AG08396 (cell line): Measurements from ENCODE around the gene ADARB2.

Source experiments
- DNase-seq: peaks from one replicate; pipeline ENCODE4 v3.0.0; 2012; ENCODE audit warnings: low spot score, mixed read lengths

Gene ADARB2

GRCh38 chr10:1495915-1496517, 241.3 kb downstream of the ADARB2 start:
- DNase-seq = no peak

- DNase-seq = no peak
Observed at GRCh38 chr10:1492641-1493040, 244.7 kb downstream of the ADARB2 start.

GRCh38 chr10:1491901-1492300, 245.4 kb downstream of the ADARB2 start:
- no peak for DNase-seq

GRCh38 chr10:1489801-1490200, 247.5 kb downstream of the ADARB2 start:
- DNase-seq = no peak

- no peak for DNase-seq
Observed at GRCh38 chr10:1488970-1489548, 248.3 kb downstream of the ADARB2 start.

- no peak for DNase-seq
Observed at GRCh38 chr10:1486841-1487687, 250.3 kb downstream of the ADARB2 start.

GRCh38 chr10:1485357-1485756, 252.0 kb downstream of the ADARB2 start:
- DNase-seq = no peak

GRCh38 chr10:1483826-1484225, 253.5 kb downstream of the ADARB2 start:
- DNase-seq = no peak

- no peak for DNase-seq
Observed at GRCh38 chr10:1483246-1483645, 254.1 kb downstream of the ADARB2 start.

- DNase-seq = no peak
Observed at GRCh38 chr10:1477578-1477977, 259.7 kb downstream of the ADARB2 start.

GRCh38 chr10:1476455-1476803, 260.9 kb downstream of the ADARB2 start:
- no peak for DNase-seq

GRCh38 chr10:1475771-1476454, 261.4 kb downstream of the ADARB2 start:
- no peak for DNase-seq

GRCh38 chr10:1475098-1475591, 262.2 kb downstream of the ADARB2 start:
- no peak for DNase-seq

- DNase-seq = no peak
Observed at GRCh38 chr10:1474376-1475097, 262.8 kb downstream of the ADARB2 start.

- no peak for DNase-seq
Observed at GRCh38 chr10:1473874-1474273, 263.5 kb downstream of the ADARB2 start.

GRCh38 chr10:1472178-1472958, 265.0 kb downstream of the ADARB2 start:
- DNase-seq = no peak

GRCh38 chr10:1468811-1469210, 268.5 kb downstream of the ADARB2 start:
- no peak for DNase-seq

- no peak for DNase-seq
Observed at GRCh38 chr10:1467334-1468076, 269.8 kb downstream of the ADARB2 start.

- no peak for DNase-seq
Observed at GRCh38 chr10:1465993-1466764, 271.1 kb downstream of the ADARB2 start.
